ENCODE results near the gene SPSB4.
A peak's percentile ranks its signal among the peaks of the same experiment; 100 is the strongest.

The SPSB4 gene

GRCh38 chr3:141057946-141058800 is 7.0 kb downstream of the SPSB4 start:
- H2BK12ac ChIP-seq (ENCODE audit: low read length): peak overlapping the region; percentile 68
- H3K9ac ChIP-seq (ENCODE audit: low read depth, low read length, poor library complexity): no peak overlapping the region
- H3K4me3 ChIP-seq (ENCODE audit: low read length in 2 of 2): no peak overlapping the region
- no peak for DNase-seq (ENCODE audit: low spot score)
- H3K79me1 ChIP-seq (ENCODE audit: low read depth, low read length): peaks cover 6% of the 10 kb centered on the region
- H3K4me2 ChIP-seq (ENCODE audit: insufficient read depth, low read length, poor library complexity, severe bottlenecking): no peak overlapping the region
- H2BK15ac ChIP-seq (ENCODE audit: low read length): no peak overlapping the region
- no peaks in the 10 kb centered on the region for H3K27me3 ChIP-seq (ENCODE audit: control insufficient read depth in 3 of 3, insufficient read depth in 3 of 3, low read depth in 1 of 3, low read length in 3 of 3)
- H3K4ac ChIP-seq (ENCODE audit: low read length): no peak overlapping the region
- H3K27ac ChIP-seq (replicated peaks; ENCODE audit: low read length): no peak overlapping the region
- H2AFZ ChIP-seq (ENCODE audit: low read length): no peak overlapping the region
- H3K23ac ChIP-seq (ENCODE audit: low read depth, low read length, poor library complexity): no peak overlapping the region
- no peak overlapping the region for H4K8ac ChIP-seq (ENCODE audit: low read depth, low read length)
- peaks cover 1 to 67% of the 10 kb centered on the region in 2 donors for H3K36me3 ChIP-seq (replicated peaks in 1 of 2; ENCODE audit: control insufficient read depth in 2 of 2, insufficient read depth in 2 of 2, low read length in 2 of 2)
- no peak overlapping the region for H4K91ac ChIP-seq (ENCODE audit: low read depth, low read length, poor library complexity)
- no peak overlapping the region for H3K14ac ChIP-seq (ENCODE audit: low read length)
- no peak overlapping the region for H2BK120ac ChIP-seq (ENCODE audit: low read depth, low read length)
- H3K4me1 ChIP-seq (ENCODE audit: control insufficient read depth in 2 of 2, insufficient read depth in 1 of 2, low read depth in 1 of 2, low read length in 2 of 2): peaks cover 27 to 44% of the 10 kb centered on the region in 2 donors
- peaks cover 3 to 23% of the 10 kb centered on the region in 2 donors for H3K9me3 ChIP-seq (replicated peaks in 1 of 2; ENCODE audit: control insufficient read depth in 2 of 2, insufficient read depth in 1 of 2, low read depth in 1 of 2, low read length in 2 of 2)
- no peak overlapping the region for H2AK5ac ChIP-seq (ENCODE audit: low read depth, low read length)
- H2BK5ac ChIP-seq (ENCODE audit: low read length): no peak overlapping the region
- H3K18ac ChIP-seq (ENCODE audit: low read length): no peak overlapping the region
- WGBS, 2 donors (ENCODE audit: extremely low coverage in 2 of 2, insufficient read length in 2 of 2, insufficient replicate concordance in 1 of 2): no CpG with 5 or more reads among the region's 8 CpGs

- Histone ChIP-seq H3K4me1 (ENCODE audit: control insufficient read depth in 2 of 2, insufficient read depth in 1 of 2, low read depth in 1 of 2, low read length in 2 of 2) (peaks cover 27 to 45% of the 10 kb centered on the region in 2 donors), H4K8ac (ENCODE audit: low read depth, low read length) (no peak overlapping the region), H3K36me3 (replicated peaks in 1 of 2; ENCODE audit: control insufficient read depth in 2 of 2, insufficient read depth in 2 of 2, low read length in 2 of 2) (peaks cover 1 to 71% of the 10 kb centered on the region in 2 donors), H2BK12ac (ENCODE audit: low read length) (no peak overlapping the region), H2BK5ac (ENCODE audit: low read length) (no peak overlapping the region), H2AK5ac (ENCODE audit: low read depth, low read length) (no peak overlapping the region), H3K27ac (replicated peaks; ENCODE audit: low read length) (no peak overlapping the region), H3K14ac (ENCODE audit: low read length) (no peak overlapping the region), H3K79me1 (ENCODE audit: low read depth, low read length) (peaks cover 6% of the 10 kb centered on the region), H3K23ac (ENCODE audit: low read depth, low read length, poor library complexity) (no peak overlapping the region), H4K91ac (ENCODE audit: low read depth, low read length, poor library complexity) (no peak overlapping the region), H2BK120ac (ENCODE audit: low read depth, low read length) (no peak overlapping the region), H3K4me2 (ENCODE audit: insufficient read depth, low read length, poor library complexity, severe bottlenecking) (no peak overlapping the region), H3K9ac (ENCODE audit: low read depth, low read length, poor library complexity) (no peak overlapping the region), H3K4me3 (ENCODE audit: low read length in 2 of 2) (no peak overlapping the region), H2BK15ac (ENCODE audit: low read length) (no peak overlapping the region), H3K4ac (ENCODE audit: low read length) (no peak overlapping the region), H3K9me3 (replicated peaks in 1 of 2; ENCODE audit: control insufficient read depth in 2 of 2, insufficient read depth in 1 of 2, low read depth in 1 of 2, low read length in 2 of 2) (peaks cover 3 to 23% of the 10 kb centered on the region in 2 donors), H3K27me3 (ENCODE audit: control insufficient read depth in 3 of 3, insufficient read depth in 3 of 3, low read depth in 1 of 3, low read length in 3 of 3) (no peaks in the 10 kb centered on the region), H2AFZ (ENCODE audit: low read length) (no peak overlapping the region), H3K18ac (ENCODE audit: low read length) (no peak overlapping the region)
- no peak for DNase-seq (ENCODE audit: low spot score)
- no CpG with 5 or more reads among the region's 2 CpGs for WGBS, 2 donors (ENCODE audit: extremely low coverage in 2 of 2, insufficient read length in 2 of 2, insufficient replicate concordance in 1 of 2)
These were observed 7.8 kb downstream of the SPSB4 start for GRCh38 chr3:141058996-141059395.

- H3K4me3 ChIP-seq (ENCODE audit: low read length in 2 of 2): no peak overlapping the region
- no CpG with 5 or more reads among the region's 2 CpGs for WGBS, 2 donors (ENCODE audit: extremely low coverage in 2 of 2, insufficient read length in 2 of 2, insufficient replicate concordance in 1 of 2)
- peaks cover 3 to 19% of the 10 kb centered on the region in 2 donors for H3K9me3 ChIP-seq (replicated peaks in 1 of 2; ENCODE audit: control insufficient read depth in 2 of 2, insufficient read depth in 1 of 2, low read depth in 1 of 2, low read length in 2 of 2)
- no peak overlapping the region for H2BK15ac ChIP-seq (ENCODE audit: low read length)
- H3K4ac ChIP-seq (ENCODE audit: low read length): no peak overlapping the region
- no peaks in the 10 kb centered on the region for H3K27me3 ChIP-seq (ENCODE audit: control insufficient read depth in 3 of 3, insufficient read depth in 3 of 3, low read depth in 1 of 3, low read length in 3 of 3)
- no peak overlapping the region for H3K9ac ChIP-seq (ENCODE audit: low read depth, low read length, poor library complexity)
- H4K8ac ChIP-seq (ENCODE audit: low read depth, low read length): no peak overlapping the region
- no peak overlapping the region for H3K23ac ChIP-seq (ENCODE audit: low read depth, low read length, poor library complexity)
- H3K27ac ChIP-seq (replicated peaks; ENCODE audit: low read length): no peak overlapping the region
- no peak overlapping the region for H4K91ac ChIP-seq (ENCODE audit: low read depth, low read length, poor library complexity)
- H3K36me3 ChIP-seq (replicated peaks in 1 of 2; ENCODE audit: control insufficient read depth in 2 of 2, insufficient read depth in 2 of 2, low read length in 2 of 2): peaks cover 1 to 71% of the 10 kb centered on the region in 2 donors
- H2BK12ac ChIP-seq (ENCODE audit: low read length): no peak overlapping the region
- H2AFZ ChIP-seq (ENCODE audit: low read length): no peak overlapping the region
- no peak overlapping the region for H3K4me2 ChIP-seq (ENCODE audit: insufficient read depth, low read length, poor library complexity, severe bottlenecking)
- no peak overlapping the region for H3K14ac ChIP-seq (ENCODE audit: low read length)
- peaks cover 27 to 45% of the 10 kb centered on the region in 2 donors for H3K4me1 ChIP-seq (ENCODE audit: control insufficient read depth in 2 of 2, insufficient read depth in 1 of 2, low read depth in 1 of 2, low read length in 2 of 2)
- H2BK120ac ChIP-seq (ENCODE audit: low read depth, low read length): no peak overlapping the region
- DNase-seq (ENCODE audit: low spot score): no peak
- no peak overlapping the region for H3K18ac ChIP-seq (ENCODE audit: low read length)
- H2AK5ac ChIP-seq (ENCODE audit: low read depth, low read length): no peak overlapping the region
- H3K79me1 ChIP-seq (ENCODE audit: low read depth, low read length): peaks cover 6% of the 10 kb centered on the region
- no peak overlapping the region for H2BK5ac ChIP-seq (ENCODE audit: low read length)
These were observed 8.7 kb downstream of the SPSB4 start for GRCh38 chr3:141059816-141060215.

DNA sequence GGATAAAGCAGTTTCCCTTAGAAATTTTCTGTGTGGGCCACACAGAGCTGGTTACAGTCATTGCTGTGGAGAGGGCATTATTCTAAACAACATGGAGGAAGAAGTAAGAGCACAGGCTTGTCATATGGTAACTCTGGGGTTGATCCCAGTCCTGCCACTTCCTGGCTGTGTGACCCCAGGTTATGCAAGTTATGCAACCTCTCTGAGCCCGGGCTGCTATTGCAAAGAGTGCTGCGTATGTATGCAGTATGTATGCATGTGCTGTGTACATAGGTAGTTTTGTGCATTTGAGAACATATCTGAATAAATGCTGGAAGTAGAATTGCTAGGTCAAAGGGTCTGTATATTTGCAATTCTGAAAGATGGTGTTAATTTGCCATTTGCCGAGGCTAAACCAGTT is 9.2 kb downstream of the SPSB4 start:
- no CpG with 5 or more reads among the region's 3 CpGs for WGBS, 2 donors (ENCODE audit: extremely low coverage in 2 of 2, insufficient read length in 2 of 2, insufficient replicate concordance in 1 of 2)
- peaks cover 3 to 19% of the 10 kb centered on the region in 2 donors for H3K9me3 ChIP-seq (replicated peaks in 1 of 2; ENCODE audit: control insufficient read depth in 2 of 2, insufficient read depth in 1 of 2, low read depth in 1 of 2, low read length in 2 of 2)
- no peak overlapping the region for H2BK120ac ChIP-seq (ENCODE audit: low read depth, low read length)
- no peak overlapping the region for H3K18ac ChIP-seq (ENCODE audit: low read length)
- no peak overlapping the region for H2BK15ac ChIP-seq (ENCODE audit: low read length)
- H2BK12ac ChIP-seq (ENCODE audit: low read length): no peak overlapping the region
- H3K4me2 ChIP-seq (ENCODE audit: insufficient read depth, low read length, poor library complexity, severe bottlenecking): no peak overlapping the region
- no peak overlapping the region for H4K91ac ChIP-seq (ENCODE audit: low read depth, low read length, poor library complexity)
- H3K4me1 ChIP-seq (ENCODE audit: control insufficient read depth in 2 of 2, insufficient read depth in 1 of 2, low read depth in 1 of 2, low read length in 2 of 2): peaks cover 27 to 40% of the 10 kb centered on the region in 2 donors
- H2BK5ac ChIP-seq (ENCODE audit: low read length): no peak overlapping the region
- H3K4ac ChIP-seq (ENCODE audit: low read length): no peak overlapping the region
- no peak overlapping the region for H3K9ac ChIP-seq (ENCODE audit: low read depth, low read length, poor library complexity)
- no peak overlapping the region for H2AFZ ChIP-seq (ENCODE audit: low read length)
- H3K14ac ChIP-seq (ENCODE audit: low read length): no peak overlapping the region
- H3K27ac ChIP-seq (replicated peaks; ENCODE audit: low read length): no peak overlapping the region
- no peak for DNase-seq (ENCODE audit: low spot score)
- H3K36me3 ChIP-seq (replicated peaks in 1 of 2; ENCODE audit: control insufficient read depth in 2 of 2, insufficient read depth in 2 of 2, low read length in 2 of 2): peaks cover 1 to 71% of the 10 kb centered on the region in 2 donors
- no peak overlapping the region for H3K23ac ChIP-seq (ENCODE audit: low read depth, low read length, poor library complexity)
- H3K79me1 ChIP-seq (ENCODE audit: low read depth, low read length): peaks cover 4% of the 10 kb centered on the region
- no peak overlapping the region for H2AK5ac ChIP-seq (ENCODE audit: low read depth, low read length)
- H3K27me3 ChIP-seq (ENCODE audit: control insufficient read depth in 3 of 3, insufficient read depth in 3 of 3, low read depth in 1 of 3, low read length in 3 of 3): no peaks in the 10 kb centered on the region
- H3K4me3 ChIP-seq (ENCODE audit: low read length in 2 of 2): no peak overlapping the region
- no peak overlapping the region for H4K8ac ChIP-seq (ENCODE audit: low read depth, low read length)

Measured in neuronal stem cell (in vitro differentiated cells).